Activated CD8-positive, alpha-beta memory T cell treated with anti-CD3 and anti-CD28 coated beads, Interleukin-2, amount 50 U/mL, for 1 hour (primary cell): ENCODE data around the gene SLAMF8.

Experiments used
- DNase-seq: peaks from one replicate; pipeline ENCODE4 v3.0.0-alpha.2; 2020; ENCODE audit errors: extremely low read depth

Gene SLAMF8

GRCh38 chr1:159872891-159873290, 46.2 kb downstream of the SLAMF8 start:
- DNase-seq = no peak

DNA sequence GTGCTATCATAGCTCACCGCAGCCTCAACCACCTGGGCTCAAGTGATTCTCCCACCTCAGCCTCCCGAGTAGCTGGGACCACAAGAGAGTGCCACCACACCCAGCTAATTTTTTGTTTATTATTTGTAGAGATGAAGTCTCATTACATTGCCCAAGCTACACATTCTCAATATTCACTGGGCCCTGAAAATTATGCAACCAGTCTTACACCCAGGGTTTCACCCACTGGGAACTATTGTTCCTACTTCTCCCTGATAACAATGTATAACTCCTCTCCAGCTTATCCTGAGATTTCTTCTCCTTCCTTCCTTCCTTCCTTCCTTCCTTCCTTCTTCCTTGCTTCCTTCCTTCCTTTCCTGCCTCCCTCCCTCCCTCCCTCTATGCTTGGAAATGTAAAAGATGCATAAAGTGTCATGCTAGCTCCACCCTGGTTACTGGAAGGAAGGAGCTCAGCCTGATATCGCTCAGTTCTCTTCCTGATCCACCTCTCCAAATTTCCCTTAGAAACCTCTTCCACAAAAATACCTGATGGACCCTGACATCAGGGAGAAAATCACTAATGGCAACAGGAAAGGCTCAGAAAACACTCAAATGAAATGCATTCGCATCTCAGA, 47.0 kb downstream of the SLAMF8 start:
- DNase-seq = no peak

DNA sequence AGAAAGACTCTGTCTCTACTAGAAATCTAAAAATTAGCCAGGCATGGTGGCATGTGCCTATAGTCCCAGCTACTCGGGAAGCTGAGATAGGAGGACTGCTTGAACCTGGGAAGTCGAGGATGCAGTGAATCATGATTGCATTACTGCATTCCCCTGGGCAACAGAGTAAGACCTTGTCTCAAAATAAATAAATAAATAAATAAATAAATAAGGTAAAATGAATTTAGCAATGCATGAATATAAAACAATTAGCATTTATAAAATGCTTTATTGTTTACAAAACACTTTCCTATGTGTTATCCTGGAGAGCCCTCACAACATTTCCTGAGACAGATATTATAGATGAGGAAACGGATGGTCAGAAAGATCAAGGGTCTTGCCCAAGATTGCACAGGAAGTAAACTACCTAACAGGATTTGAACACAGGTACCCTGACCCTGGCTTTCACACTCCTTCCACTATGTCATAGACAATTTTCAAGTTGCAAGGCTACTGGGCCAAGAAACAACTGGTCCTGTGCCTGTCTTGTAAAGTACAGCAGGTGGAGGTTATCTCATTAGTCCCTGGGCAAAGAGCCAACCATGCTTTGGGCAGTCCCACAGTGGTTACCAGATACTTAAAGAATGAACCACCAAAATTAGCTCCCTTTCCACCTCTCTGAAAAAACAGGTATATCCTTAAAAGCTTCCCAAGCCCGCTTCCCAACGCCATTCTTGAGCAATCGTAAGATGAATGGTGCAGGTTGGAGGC, 51.2 kb downstream of the SLAMF8 start:
- no peak for DNase-seq

GRCh38 chr1:159879136-159879535, 52.5 kb downstream of the SLAMF8 start:
- DNase-seq = no peak

- DNase-seq = no peak
Measured at GRCh38 chr1:159879977-159880376, 53.3 kb downstream of the SLAMF8 start.

- no peak for DNase-seq
Measured at GRCh38 chr1:159880430-159880829, 53.8 kb downstream of the SLAMF8 start.

DNA sequence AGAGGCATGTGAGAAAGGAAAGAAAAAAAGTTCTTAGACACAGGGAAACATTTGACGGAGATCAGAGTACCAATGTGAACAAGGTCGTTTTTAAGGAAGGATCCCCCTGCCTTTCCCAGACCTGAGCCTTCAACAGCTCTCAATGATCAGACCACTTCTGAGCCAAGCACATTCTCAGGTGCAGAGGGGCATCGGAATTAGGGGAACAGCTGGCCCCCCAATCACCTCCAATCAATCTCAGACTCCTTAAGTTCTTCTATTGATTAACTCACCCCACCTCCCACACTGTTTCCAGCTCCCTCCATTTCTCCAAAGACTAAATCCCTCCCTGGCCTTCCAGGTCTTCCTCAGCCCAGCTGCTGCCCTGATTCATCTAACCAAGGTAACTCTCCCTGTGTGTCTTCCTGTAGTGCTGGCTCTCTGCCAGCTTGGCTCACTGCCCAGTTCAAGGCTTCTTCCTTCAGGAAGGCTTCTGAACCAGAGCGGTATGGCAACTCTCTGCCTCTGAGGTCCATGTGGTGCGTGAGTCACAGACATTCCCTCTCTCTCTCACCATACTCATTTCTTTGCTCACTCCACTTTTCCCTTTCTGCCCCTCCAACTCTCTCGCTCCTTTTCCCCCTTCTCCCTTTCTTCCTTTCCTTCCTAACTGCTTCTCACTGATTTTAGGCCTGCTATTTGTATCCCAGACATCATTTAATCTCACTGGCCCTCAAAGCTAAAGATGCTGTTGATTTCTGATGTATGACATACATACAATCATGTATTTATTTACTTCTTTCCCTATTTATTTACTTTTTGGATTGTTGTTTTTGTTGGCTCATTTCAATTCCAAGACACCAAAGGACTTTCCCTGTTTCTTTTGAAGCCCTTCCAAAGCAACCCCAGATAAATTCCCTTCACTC, 55.2 kb downstream of the SLAMF8 start:
- no peak for DNase-seq

GRCh38 chr1:159882527-159882862, 55.8 kb downstream of the SLAMF8 start:
- no peak for DNase-seq

- DNase-seq = no peak
Measured at GRCh38 chr1:159883134-159883533, 56.5 kb downstream of the SLAMF8 start.

DNA sequence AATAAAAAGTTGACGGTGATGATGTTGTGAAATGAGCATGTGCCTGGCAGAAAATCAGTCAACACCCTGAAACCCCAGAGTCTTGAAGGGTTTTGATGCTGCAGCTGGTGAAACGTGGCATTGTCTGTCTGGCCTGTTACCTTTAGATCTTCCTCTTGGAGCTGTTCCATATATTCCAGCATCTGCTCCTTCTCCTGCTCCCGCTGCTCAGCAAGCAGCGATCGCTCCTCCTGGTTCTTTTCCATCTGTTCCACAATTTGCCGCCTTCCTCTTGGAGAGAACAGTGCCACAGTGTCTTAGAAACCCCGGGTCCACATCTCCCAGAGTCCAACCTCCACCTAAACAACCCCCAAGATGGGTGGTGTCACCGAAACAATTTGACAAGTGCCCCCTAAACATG, 57.6 kb downstream of the SLAMF8 start:
- DNase-seq = no peak
